ENCODE measurements around the gene HMG20A.
"Not testable (repeated sequence)": the region's sequence is repeated elsewhere in the genome, so short reads cannot be mapped to it uniquely, and the experiment has no call there.

The HMG20A gene

GRCh38 chr15:77420610-77421369, at the start of gene HMG20A:
Gene HMG20A (plus strand): TSS chr15:77420888. CDS start chr15:77458408, 37,520 bp downstream.
- no peak for DNase-seq (ENCODE audit: low read depth, low spot score)

- DNase-seq (ENCODE audit: low read depth, low spot score) = no peak
Observed at GRCh38 chr15:77371850-77372563, 48.7 kb upstream of the HMG20A start.

DNA sequence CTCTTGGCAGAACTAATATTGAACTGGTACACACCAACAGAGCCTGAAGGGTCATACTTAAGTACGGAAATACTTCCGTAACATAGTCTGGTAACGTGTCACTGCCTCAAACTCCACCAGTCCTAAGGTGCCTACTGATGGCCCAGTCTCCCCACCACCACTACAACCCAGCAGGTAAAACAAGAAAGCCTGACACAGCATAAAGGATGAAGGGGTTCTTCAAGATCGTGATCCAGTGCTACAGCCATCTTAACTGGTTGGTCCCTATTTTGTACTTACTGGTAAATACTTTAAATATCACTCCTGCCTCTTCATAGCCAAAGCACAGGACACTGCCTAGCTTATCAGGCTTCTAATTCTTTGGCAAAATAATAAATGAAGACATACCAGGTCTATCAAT, 47.2 kb upstream of the HMG20A start:
- no peak for DNase-seq (ENCODE audit: low read depth, low spot score)

DNA sequence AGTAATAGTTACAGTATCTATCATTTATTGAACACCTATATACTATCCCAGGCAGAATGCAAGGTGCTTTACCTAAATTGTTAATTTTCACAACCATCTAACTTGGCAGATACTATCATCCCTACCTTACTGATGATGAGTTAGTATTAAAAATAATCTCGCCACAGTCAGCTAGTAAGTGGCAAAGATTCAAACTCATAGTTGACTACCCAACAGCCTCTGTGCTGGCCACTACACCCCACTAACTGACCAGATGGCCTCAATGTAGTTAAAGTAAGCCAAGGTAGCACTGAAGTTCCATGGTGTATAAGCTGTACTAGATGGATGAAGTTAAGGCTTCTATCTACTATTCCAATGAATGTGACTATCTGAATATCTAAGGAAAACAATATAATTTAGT, 45.6 kb upstream of the HMG20A start:
- DNase-seq (ENCODE audit: low read depth, low spot score) = no peak

- no peak for DNase-seq (ENCODE audit: low read depth, low spot score)
Observed at GRCh38 chr15:77376770-77377169, 43.9 kb upstream of the HMG20A start.

- DNase-seq (ENCODE audit: low read depth, low spot score) = no peak
Observed at GRCh38 chr15:77380033-77380432, 40.7 kb upstream of the HMG20A start.

- DNase-seq (ENCODE audit: low read depth, low spot score) = no peak
Observed at GRCh38 chr15:77384086-77384485, 36.6 kb upstream of the HMG20A start.

- no peak for DNase-seq (ENCODE audit: low read depth, low spot score)
Observed at GRCh38 chr15:77384589-77385359, 35.9 kb upstream of the HMG20A start.

- no peak for DNase-seq (ENCODE audit: low read depth, low spot score)
Observed at GRCh38 chr15:77386626-77387025, 34.1 kb upstream of the HMG20A start.

DNA sequence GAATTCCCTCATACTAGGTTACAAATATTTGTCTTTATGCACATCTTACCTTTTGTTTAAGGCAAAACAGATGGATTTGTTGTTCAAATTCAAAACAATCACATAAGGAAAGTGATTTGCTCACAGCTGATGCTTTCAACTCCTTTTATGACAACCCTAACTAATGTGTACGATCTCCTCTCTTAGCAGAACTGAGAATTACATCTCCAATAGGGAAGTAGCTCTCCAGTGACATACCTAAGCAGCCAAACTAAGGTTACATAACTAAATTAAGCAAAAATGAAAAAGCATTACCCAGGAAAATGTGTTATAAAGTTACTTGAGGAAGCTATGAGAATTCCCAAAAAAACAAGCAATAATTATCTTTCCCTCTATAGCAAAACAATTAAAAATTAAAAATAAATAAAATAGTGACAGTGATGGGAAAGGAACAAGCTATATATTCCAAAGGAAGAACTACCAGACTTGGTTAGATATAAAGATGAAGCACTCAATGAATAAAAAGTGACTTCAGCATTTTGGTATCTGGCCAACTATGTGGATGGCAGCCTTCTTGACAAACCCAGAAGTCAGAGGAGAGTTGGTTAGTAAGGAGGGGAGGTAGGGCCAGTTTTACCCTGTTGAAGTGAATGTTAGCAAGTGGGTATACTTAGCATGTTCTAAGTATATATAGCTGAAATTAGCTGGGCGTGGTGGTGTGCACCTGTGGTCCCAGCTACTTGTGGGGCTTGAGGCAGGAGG, 33.2 kb upstream of the HMG20A start:
- DNase-seq (ENCODE audit: low read depth, low spot score) = no peak

DNA sequence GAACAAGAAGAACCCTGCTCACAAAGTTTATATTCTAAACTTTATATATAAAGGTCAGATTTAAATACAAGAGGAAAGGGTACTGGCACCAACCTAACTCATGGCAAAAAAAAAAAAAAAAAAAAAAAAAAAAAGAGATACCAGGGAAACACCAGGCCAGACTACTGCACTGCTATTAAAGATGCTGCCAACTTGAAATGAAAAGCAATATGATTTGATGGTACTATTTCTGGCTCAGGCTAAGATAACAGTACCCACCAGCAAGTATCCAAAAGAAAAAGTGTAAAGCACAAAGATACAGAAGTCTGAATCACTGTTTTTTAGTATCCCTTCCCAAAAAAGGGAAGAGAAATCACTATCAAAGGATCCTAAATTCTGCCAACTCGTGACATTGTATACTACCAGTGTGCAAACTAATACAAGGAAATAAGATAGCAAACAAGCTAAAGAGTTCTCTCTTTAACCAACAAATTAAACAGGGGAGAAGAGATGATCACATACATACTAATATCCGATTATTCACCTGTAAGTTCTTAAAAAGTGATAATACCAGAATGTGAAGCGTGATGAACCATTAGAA, 29.2 kb upstream of the HMG20A start:
- no peak for DNase-seq (ENCODE audit: low read depth, low spot score)

DNA sequence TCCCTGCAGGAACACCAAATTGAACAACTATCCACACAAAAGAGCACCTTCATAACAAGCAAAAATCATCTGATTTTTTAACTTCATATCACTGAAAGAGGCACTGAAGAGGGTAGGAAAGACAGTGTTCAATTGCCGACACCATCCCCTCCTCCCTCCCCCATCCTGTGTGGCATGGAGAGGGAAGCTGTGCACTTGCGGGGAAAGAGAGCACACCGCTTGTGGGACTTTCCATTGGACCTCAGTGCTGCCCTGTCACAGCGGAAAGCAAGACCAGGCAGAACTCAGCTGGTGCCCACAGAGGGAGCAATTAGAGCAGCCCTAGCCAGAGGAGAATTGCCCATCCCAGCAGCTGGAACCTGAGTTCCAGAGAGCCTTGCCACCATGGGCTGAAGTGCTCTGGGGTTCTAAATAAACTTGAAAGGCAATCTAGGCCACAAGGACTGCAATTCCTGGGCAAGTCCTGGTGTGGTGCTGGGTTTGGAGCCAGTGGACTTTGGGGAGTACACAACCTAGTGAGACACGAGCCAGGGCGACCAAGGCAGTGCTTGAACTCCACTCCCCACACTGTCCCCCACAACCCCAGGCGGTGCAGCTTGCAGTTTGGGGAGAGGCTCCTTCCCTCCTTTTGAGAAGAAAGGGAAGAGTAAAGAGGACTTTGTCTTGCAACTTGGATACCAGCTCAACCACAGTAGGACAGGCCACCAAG, 27.8 kb upstream of the HMG20A start:
- DNase-seq (ENCODE audit: low read depth, low spot score) = no peak

GRCh38 chr15:77393471-77393840, 27.2 kb upstream of the HMG20A start:
- no peak for DNase-seq (ENCODE audit: low read depth, low spot score)

- no peak for DNase-seq (ENCODE audit: low read depth, low spot score)
Observed at GRCh38 chr15:77395013-77395774, 25.5 kb upstream of the HMG20A start.

DNA sequence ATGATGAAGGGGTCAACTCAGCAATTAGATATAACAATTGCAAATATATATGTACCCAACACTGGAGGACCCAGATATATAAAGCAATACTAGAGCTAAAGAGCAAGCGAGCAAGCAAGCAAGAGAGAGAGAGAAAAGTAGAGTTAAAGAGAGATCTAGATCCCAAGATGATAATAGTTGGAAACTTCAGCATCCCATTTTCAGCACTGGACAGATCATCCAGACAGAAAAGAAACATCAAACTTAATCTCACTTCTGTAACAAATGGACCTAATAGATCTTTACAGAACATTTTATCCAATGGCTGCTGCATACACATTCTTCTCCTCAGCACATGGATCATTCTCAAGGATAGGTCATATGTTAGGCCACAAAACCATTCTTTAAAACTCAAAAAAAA, 24.0 kb upstream of the HMG20A start:
- DNase-seq (ENCODE audit: low read depth, low spot score) = no peak

- no peak for DNase-seq (ENCODE audit: low read depth, low spot score)
Observed at GRCh38 chr15:77398927-77399326, 21.8 kb upstream of the HMG20A start.

DNA sequence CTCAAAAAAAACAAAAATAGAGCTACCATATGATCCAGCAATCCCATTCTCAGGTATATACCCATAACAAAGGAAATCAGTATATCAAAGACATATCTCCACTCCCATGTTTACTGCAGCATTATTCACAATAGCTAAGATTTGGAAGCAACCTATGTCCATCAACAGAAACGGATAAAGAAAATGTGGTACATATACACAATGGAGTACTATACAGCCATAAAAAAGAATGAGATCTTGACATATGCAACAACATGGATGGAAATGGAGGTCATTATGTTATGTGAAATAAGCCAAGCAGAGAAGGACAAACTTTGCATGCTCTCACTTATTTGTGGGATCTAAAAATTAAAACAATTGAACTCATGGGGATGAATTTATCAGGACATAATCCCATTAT, 20.4 kb upstream of the HMG20A start:
- DNase-seq (ENCODE audit: low read depth, low spot score) = no peak

- DNase-seq (ENCODE audit: low read depth, low spot score) = no peak
Observed at GRCh38 chr15:77402740-77403379, 17.8 kb upstream of the HMG20A start.

GRCh38 chr15:77406173-77406759, 14.4 kb upstream of the HMG20A start:
- DNase-seq (ENCODE audit: low read depth, low spot score) = not testable (repeated sequence)

Measured in iPS DF 19.7 (cell line).